Large intestine (tissue), 3 donors: ENCODE results near the gene AMY1A. TPM values are rescaled to one million over a fixed set of nuclear protein-coding genes. Genes with fewer than 3 reads are reported as not detected.
"Not testable (repeated sequence)": the region's sequence is repeated elsewhere in the genome, so short reads cannot be mapped to it uniquely, and the experiment has no call there.

ENCODE experiments used
- DNase-seq, 2 donors: peaks; one replicate each; pipeline versions ENCODE4 v3.0.0 to v3.0.0-alpha.2; 2013
- H3K27ac ChIP-seq: one replicate; pipeline ENCODE4 v1.5.1; 2013; ENCODE audit warnings: low read length
- H3K27me3 ChIP-seq: 2 replicates; pipeline ENCODE4 v1.6.1; 2013; ENCODE audit warnings: low read length; ENCODE audit not compliant: control insufficient read depth, insufficient read depth
- H3K36me3 ChIP-seq: 2 replicates; pipeline ENCODE4 v1.6.1; 2013; ENCODE audit warnings: low read length; ENCODE audit not compliant: control insufficient read depth, insufficient read depth
- H3K4me1 ChIP-seq: one replicate; pipeline ENCODE4 v1.6.1; 2013; ENCODE audit warnings: low read length; ENCODE audit not compliant: control insufficient read depth, insufficient read depth
- H3K4me3 ChIP-seq: one replicate; pipeline ENCODE4 v1.5.1; 2013; ENCODE audit warnings: low read length
- H3K9me3 ChIP-seq: one replicate; pipeline ENCODE4 v1.6.1; 2013; ENCODE audit warnings: mild to moderate bottlenecking, low read depth, low read length, moderate library complexity; ENCODE audit not compliant: control insufficient read depth
- WGBS: methylation state at CpG from one replicate; pipeline ENCODE4 v1.1.5; 2013; ENCODE audit warnings: low lambda C conversion rate; ENCODE audit not compliant: insufficient coverage; 5-methylcytosine and 5-hydroxymethylcytosine counted together
- polyA plus RNA-seq: library from polyadenylated mRNA; unstranded; fragments of 120-200 nt; gene quantifications from one replicate; pipeline ENCODE4 v1.2.1, GENCODE V29; 2013

AMY1A gene
- polyA plus RNA-seq, 1 donor: not detected

- not testable (repeated sequence) for H3K4me3 ChIP-seq, H3K27ac ChIP-seq, H3K27me3 ChIP-seq, H3K4me1 ChIP-seq, H3K36me3 ChIP-seq, DNase-seq, H3K9me3 ChIP-seq
- WGBS: no CpG with 5 or more reads among the region's 6 CpGs
Observed at GRCh38 chr1:103697430-103697829, 41.9 kb downstream of the AMY1A start.

- H3K4me1 ChIP-seq, DNase-seq, H3K36me3 ChIP-seq, H3K27me3 ChIP-seq, H3K27ac ChIP-seq, H3K9me3 ChIP-seq, H3K4me3 ChIP-seq: not testable (repeated sequence)
- no CpG with 5 or more reads among the region's 4 CpGs for WGBS
Observed at GRCh38 chr1:103700669-103701068, 45.1 kb downstream of the AMY1A start.

GRCh38 chr1:103701256-103701655, 45.7 kb downstream of the AMY1A start:
- no CpG with 5 or more reads among the region's 4 CpGs for WGBS
- not testable (repeated sequence) for H3K36me3 ChIP-seq

GRCh38 chr1:103707670-103708069, 52.1 kb downstream of the AMY1A start:
- not testable (repeated sequence) for H3K4me1 ChIP-seq, H3K27me3 ChIP-seq, H3K27ac ChIP-seq, H3K9me3 ChIP-seq, DNase-seq, H3K4me3 ChIP-seq, H3K36me3 ChIP-seq
- WGBS: no CpG with 5 or more reads among the region's 3 CpGs

More at GRCh38 chr1:103701256-103701655, 45.7 kb downstream of the AMY1A start:
- H3K27me3 ChIP-seq, H3K4me3 ChIP-seq, H3K27ac ChIP-seq, H3K4me1 ChIP-seq, DNase-seq, H3K9me3 ChIP-seq: not testable (repeated sequence)

- H3K9me3 ChIP-seq, H3K4me3 ChIP-seq, H3K4me1 ChIP-seq, H3K36me3 ChIP-seq, H3K27me3 ChIP-seq, DNase-seq, H3K27ac ChIP-seq: not testable (repeated sequence)
- no CpG with 5 or more reads among the region's 3 CpGs for WGBS
Observed at GRCh38 chr1:103710381-103710780, 54.8 kb downstream of the AMY1A start.

Other genes with a start within 250 kb of the AMY1A start
- gene RNPC3, start 130.1 kb upstream of the AMY1A start, polyA plus RNA-seq: 54.3 TPM
- 32.3 TPM for gene AMY2B, start 84.2 kb upstream of the AMY1A start, polyA plus RNA-seq
- not detected for gene AMY2A, start 38.3 kb upstream of the AMY1A start, polyA plus RNA-seq
- not detected for gene AMY1B, start 40.5 kb downstream of the AMY1A start, polyA plus RNA-seq
- gene AMY1C, start 94.1 kb downstream of the AMY1A start, polyA plus RNA-seq: not detected